Activated CD4-positive, alpha-beta T cell treated with anti-CD3 and anti-CD28 coated beads, Interleukin-2, Interleukin-4, amounts not matched to agents 100 ng/mL and 50 ng/mL, durations not matched to agents 16 hours and 8 hours (primary cell): ENCODE data around the gene CACNA1B.
"Not testable (repeated sequence)": the region's sequence is repeated elsewhere in the genome, so short reads cannot be mapped to it uniquely, and the experiment has no call there.

Source experiments
- DNase-seq: peaks from one replicate; pipeline ENCODE4 v3.0.0-alpha.2; 2020; ENCODE audit warnings: low spot score

CACNA1B gene

GRCh38 chr9:137866226-137867141 lies 11.1 kb upstream of the CACNA1B start:
- no peak for DNase-seq

- DNase-seq: no peak
Observed at GRCh38 chr9:137870432-137870831, 7.2 kb upstream of the CACNA1B start.

- no peak for DNase-seq
Observed at GRCh38 chr9:137872296-137872695, 5.3 kb upstream of the CACNA1B start.

GRCh38 chr9:137873408-137873807 lies 4.2 kb upstream of the CACNA1B start:
- DNase-seq: no peak

GRCh38 chr9:137873858-137874362 lies 3.7 kb upstream of the CACNA1B start:
- no peak for DNase-seq

- DNase-seq: no peak
Observed at GRCh38 chr9:137875354-137875753, 2.2 kb upstream of the CACNA1B start.

GRCh38 chr9:137875846-137876245 lies 1.7 kb upstream of the CACNA1B start:
- DNase-seq: no peak

- DNase-seq: no peak
Observed at GRCh38 chr9:137876269-137876668, 1.3 kb upstream of the CACNA1B start.

- DNase-seq: no peak
Observed at GRCh38 chr9:137876781-137877386, 698 bp upstream of the CACNA1B start.

- DNase-seq: no peak
Observed at GRCh38 chr9:137878146-137878941, 762 bp downstream of the CACNA1B start.

GRCh38 chr9:137879052-137879451 lies 1.5 kb downstream of the CACNA1B start:
- no peak for DNase-seq

- no peak for DNase-seq
Observed at GRCh38 chr9:137879566-137880150, 2.1 kb downstream of the CACNA1B start.

- DNase-seq: no peak
Observed at GRCh38 chr9:137880160-137880975, 2.8 kb downstream of the CACNA1B start.

GRCh38 chr9:137880976-137881530 lies 3.5 kb downstream of the CACNA1B start:
- no peak for DNase-seq

GRCh38 chr9:137881591-137882505 lies 4.3 kb downstream of the CACNA1B start:
- no peak for DNase-seq

- DNase-seq: no peak
Observed at GRCh38 chr9:137882506-137882821, 4.9 kb downstream of the CACNA1B start.

- DNase-seq: not testable (repeated sequence)
Observed at GRCh38 chr9:137883977-137884376, 6.4 kb downstream of the CACNA1B start.

- DNase-seq: not testable (repeated sequence)
Observed at GRCh38 chr9:137884547-137884946, 7.0 kb downstream of the CACNA1B start.

GRCh38 chr9:137885121-137885520 lies 7.5 kb downstream of the CACNA1B start:
- not testable (repeated sequence) for DNase-seq

GRCh38 chr9:137888621-137889020 lies 11.0 kb downstream of the CACNA1B start:
- DNase-seq: not testable (repeated sequence)
